HG02852 (cell line): Measurements from ENCODE around the gene GOT1.

ENCODE experiments used
- ATAC-seq: cut with Tn5 transposase; IDR thresholded peaks from one replicate; pipeline ENCODE4 v1.9.1; 2021; ENCODE audit warnings: mild to moderate bottlenecking, moderate library complexity; ENCODE audit not compliant: unreplicated experiment

GOT1 gene

GRCh38 chr10:99433378-99434020, 3.1 kb upstream of the GOT1 start:
- ATAC-seq: no peak

DNA sequence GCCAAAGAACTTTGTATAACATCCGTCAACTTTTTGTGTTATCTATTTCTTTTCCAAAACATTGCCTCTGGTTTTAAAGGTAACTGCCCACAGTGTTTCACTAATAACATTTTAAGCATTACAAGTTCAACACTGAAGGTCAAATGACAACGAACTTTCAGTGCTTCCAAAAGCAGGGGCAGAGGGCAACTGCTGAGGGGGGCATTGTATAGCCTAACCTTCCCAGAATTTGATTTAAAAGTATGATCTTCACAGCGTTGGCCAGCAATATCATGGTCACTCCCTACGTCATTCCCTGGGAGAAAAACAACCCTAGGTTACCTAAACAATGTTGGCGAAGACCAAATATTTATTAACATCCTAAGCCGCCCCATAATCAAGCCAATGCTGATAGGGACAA, 2.5 kb upstream of the GOT1 start:
- no peak for ATAC-seq

DNA sequence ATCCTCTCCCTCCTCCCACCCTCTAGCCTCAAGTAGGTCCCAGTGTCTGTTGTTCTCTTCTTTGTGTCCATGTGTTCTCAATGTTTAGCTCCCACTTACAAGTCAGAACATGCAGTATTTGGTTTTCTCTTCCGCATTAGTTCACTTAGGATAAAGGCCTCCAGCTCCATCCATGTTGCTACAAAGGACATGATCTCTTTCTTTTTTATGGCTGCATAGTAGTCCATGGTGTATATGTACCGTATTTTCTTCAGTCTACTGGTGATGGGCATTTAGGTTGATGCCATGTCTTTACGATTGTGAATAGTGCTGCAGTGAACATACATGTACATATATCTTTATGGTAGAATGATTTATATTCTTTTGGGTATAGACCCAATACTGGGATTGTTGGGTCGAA, 1.6 kb upstream of the GOT1 start:
- no peak for ATAC-seq

- ATAC-seq: peak; percentile 4
Measured at GRCh38 chr10:99431190-99431760, 851 bp upstream of the GOT1 start.

DNA sequence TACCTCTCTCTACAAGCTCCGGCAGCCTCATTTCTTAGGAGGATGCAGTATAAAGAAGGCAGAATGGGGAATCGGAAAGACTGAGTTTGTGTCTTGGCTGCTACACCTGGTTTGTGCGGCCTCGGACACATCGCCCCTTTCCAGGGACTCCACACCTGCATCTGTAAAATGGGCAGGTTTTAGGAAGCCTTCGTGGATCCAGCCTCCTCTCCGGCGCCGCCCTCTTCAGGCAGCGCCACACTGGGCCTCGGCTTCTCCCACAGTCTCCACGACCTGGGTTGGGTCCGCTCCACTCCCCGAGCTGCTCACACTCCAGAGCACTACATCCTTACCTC, 341 bp downstream of the GOT1 start:
- peak; percentile 15 for ATAC-seq

DNA sequence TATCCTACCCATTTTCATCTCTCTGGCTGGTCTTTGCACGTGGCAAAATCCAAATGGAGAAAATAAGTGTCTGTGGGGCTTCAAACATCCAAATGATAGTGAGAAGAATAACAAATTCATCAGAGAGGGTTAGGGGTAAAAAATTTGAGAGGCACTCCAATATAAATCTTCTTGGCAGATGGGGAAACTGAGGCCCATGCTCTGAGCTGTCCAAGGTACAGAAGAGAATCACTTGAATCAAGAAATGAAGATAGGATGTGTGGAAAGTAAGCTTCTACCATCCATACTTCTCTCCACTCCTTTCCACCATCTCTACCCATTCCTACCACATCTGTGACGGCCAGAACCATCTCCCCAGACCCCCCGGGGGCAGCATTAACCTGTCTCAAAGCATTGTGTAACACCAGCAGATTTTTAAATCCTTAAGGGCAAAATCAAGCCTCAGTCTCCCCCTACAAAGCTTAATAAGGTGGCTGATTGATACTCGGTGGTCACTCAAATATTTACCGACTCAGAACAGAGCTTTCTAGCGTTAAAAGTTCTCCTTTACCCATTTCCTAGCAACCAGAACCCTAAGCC, 818 bp downstream of the GOT1 start:
- ATAC-seq: no peak

DNA sequence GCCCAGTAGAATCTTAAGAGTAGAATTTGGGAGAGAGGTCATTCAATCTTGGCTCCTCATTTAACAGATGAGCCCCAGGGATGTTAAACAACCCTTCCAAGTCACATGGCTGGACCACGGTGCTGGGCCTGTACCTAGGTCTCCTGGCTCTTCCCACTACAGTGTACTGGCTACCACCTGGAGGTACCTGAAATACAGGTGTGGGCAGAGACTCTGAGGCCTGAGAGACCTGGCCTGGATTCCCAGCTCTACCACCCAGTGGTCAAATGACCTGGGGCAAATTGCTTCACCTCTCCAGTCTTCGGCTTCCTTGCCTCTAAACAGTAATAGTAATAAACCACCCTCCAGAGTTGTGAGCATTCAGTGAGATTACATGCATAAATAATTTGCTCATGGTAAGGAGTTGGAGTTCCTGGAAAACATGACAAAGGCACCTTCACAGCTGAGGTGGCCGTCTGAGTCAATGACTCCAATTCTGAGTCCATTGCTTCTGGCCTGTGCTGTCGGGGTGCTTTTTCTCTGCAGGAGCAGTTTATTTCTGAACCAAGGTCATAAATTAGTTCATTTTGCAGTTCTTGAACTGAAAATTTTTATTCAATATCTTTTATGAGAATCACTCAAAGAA, 2.7 kb downstream of the GOT1 start:
- ATAC-seq: no peak

DNA sequence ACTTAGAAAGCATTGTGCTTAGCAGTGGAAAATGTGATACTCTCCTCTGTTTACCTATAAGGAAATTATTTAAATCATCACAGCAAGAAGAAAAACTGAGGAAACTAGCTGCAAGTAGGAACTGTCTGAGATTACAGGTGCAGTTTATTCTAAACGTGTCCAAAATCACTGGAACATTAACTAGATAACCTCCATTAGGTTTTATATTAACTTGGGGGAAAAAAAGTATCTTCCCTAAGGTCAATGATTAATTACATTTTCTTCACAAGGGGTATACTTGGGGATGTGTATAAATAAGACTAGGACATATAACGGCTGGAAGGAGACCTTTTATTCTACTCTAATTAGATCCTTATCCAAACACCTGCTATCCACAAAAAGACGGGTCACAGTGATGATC, 3.7 kb downstream of the GOT1 start:
- no peak for ATAC-seq

DNA sequence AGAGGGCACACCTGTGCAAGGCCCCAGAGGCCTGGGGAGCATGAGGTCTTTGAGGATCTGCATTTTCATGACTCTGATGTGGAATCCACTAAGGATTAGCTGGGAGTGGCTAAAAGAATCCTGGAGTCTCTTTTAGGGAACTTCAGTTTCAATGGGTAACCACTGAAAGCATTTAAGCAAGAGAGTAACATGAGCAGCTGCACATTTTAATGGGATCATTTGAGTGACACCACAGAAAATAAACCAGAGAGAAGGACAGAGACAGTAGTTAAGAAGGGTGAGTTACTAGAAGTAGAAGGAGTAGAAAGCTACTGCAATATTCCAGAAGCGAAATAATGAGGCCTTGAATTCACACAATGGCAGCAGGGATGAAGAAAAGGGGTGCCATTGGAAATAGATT, 5.2 kb downstream of the GOT1 start:
- no peak for ATAC-seq

GRCh38 chr10:99424656-99425055, 5.8 kb downstream of the GOT1 start:
- ATAC-seq: no peak

- ATAC-seq: no peak
Measured at GRCh38 chr10:99422529-99423096, 7.8 kb downstream of the GOT1 start.

DNA sequence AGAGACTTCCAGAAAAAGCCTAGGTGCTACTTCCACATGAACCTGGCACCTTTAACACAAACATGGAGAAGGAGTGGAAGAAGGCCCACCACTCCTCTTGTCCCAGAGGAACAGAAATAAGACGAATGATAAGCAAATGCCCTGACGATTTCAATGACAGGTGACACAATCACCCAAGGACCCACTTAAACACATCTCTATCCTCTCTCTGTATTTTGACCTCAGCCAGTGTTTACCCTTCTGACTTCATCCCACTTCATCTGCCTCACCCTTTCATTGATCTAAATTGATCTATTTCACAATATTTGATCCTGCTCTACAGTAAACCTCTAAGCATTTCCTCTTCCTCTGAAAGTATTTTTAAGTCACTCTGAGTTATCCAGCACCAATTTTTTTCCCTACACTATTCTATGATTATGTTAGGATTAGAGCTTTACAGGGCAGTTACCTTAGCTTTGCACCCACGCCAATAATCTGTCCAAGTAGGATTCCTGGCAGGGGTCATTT, 9.1 kb downstream of the GOT1 start:
- no peak for ATAC-seq

DNA sequence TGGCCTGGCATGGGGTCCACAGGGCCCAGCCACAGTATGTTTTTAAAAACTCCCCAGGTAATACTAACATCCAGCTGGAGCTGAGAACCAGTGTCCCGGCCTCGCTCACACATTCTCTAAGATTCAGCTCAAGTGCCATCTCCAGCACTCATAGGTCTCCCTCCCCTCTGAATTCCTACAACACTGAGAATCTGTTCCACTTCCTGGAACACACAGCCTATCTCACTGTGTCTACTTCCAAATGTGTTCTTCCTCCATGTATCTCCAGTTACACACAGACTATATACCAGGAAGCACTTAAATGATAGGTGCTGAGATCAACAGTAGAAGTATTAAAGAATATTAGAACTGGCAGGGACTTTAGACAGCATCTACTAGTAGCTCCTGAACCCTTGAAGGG, 10.7 kb downstream of the GOT1 start:
- ATAC-seq: no peak

GRCh38 chr10:99418910-99419624, 11.4 kb downstream of the GOT1 start:
- no peak for ATAC-seq

DNA sequence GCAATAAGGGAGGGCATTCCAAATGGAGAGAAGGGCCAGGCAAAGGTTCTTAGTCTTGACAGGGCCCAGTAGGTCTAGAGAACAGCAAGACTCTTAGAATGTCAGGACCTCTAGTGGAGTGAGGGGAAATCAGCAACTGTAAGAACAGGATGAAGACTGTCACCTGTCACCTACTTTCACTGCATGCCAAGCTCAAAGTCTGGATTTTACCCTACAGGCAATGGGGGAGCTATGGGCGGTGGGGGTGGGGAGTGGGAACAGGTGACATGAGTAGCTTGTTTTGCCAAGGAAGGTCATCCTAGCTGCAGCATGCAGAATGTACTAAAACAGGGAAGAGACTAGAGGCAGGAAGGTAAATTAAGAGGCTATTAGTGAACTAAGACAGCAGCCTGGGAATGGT, 18.3 kb downstream of the GOT1 start:
- no peak for ATAC-seq

DNA sequence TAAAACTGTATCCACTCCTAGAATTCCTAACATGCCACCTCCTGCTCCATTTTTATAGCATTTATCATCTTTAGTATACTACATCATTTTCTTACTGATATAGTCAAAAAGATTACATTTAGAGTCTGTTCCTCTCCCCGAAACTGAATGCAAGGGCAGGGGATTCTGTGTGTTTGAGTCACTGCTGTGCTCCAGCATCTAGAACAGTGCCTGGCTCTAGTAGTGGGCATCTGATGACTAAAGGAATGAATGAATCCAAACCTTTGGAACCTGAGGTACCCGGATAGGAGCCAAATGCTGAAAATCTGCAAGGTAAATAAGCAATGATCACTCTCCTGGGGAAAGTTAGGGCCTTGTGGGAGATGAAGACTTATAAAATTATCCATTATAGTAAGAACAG, 18.9 kb downstream of the GOT1 start:
- no peak for ATAC-seq

DNA sequence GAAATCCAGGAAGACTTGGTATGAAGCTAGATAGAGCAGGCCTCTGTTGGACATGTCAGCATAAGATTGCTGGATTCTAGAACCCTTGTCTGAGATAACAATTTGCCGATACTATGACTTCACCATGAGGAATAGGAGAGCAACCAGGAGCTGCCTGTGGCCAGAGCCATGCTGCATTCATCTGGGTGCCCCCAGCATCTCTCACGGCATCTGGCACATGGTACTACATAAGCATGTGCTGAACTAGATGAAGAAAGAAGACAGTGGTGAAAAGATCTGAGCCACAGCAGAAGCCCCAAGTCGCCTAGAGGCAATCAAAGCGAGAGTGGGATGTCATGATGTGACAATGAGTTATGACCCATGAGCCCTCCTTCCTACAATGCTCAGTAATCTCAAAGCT, 19.5 kb downstream of the GOT1 start:
- ATAC-seq: no peak

DNA sequence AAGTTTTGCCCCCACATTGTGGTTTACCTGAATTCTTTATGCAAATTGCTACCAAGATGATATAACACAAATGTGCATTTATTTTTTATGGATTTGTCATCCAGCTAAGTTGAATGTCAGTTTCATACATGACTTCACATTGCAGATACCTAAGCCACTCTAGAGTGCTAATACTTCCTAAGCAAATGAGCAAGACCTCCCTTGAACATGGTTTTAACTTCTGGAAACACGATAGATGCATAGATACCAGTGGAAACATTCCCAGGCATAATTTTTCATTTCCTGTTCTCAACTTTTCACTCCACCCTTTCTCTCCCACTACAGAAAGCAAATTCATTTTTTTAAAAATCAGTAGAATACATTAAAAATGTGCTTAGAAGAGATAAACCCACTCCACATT, 20.3 kb downstream of the GOT1 start:
- no peak for ATAC-seq

DNA sequence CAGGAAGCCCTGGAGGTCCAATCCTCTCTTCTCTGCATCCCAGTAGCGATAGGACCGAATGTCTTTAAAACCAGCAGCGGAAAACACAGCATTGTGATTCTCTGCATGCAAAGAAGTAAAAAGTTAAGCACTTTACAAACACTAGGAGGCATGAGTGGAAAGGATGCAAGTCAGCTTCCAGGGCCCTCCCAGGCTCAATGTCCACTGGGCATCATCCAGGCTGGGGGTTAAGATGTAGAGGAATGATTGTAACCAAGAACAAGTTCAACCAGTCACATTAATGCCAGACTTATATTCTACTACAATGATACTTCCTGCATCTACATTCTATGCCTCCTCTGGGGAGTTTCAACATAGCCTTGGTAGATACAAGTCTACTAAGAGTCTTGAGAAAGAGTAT, 24.3 kb downstream of the GOT1 start:
- ATAC-seq: no peak

- ATAC-seq: no peak
Measured at GRCh38 chr10:99403674-99404073, 26.8 kb downstream of the GOT1 start.

DNA sequence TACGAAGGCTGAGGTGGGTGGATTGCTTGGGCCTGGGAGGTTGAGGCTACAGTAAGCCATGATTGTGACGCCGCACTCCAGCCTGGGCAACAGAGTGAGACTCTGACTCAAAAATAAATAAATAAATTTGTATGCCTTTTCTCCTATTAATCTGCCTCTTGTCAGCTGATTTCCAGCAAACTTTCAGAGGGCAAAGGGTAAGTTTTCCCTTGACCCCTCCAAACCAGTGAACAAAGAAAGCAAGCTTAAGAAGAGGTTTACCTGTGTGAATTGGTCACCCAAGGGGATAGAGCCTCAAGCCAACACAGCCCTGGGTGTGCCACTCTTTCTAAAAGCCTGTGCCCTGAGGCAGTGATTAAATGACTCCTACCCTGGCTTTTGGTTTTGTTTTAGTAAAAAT, 30.8 kb downstream of the GOT1 start:
- no peak for ATAC-seq
